Hepatocyte (in vitro differentiated cells): Measurements from ENCODE around the gene EPB41L4B. TPM values are rescaled to one million over a fixed set of nuclear protein-coding genes. Genes with fewer than 3 reads are reported as not detected.

Source experiments
- DNase-seq: peaks from one replicate; pipeline ENCODE4 v3.0.0-alpha.2; 2016; ENCODE audit warnings: low spot score
- H2AFZ ChIP-seq: fragments of 200-600 bp; sonication (generic); 2 replicates; pipeline ENCODE4 v1.6.0; 2016; ENCODE audit warnings: antibody characterized with exemption, mild to moderate bottlenecking
- H3K27ac ChIP-seq: fragments of 200-600 bp; sonication (generic); 2 replicates; pipeline ENCODE4 v1.5.1; 2016; ENCODE audit warnings: mild to moderate bottlenecking
- H3K27me3 ChIP-seq: fragments of 200-600 bp; sonication (generic); 2 replicates; pipeline ENCODE4 v1.6.1; 2016
- H3K36me3 ChIP-seq: fragments of 200-600 bp; sonication (generic); replicated peaks from 2 replicates; pipeline ENCODE4 v1.5.1; 2016; ENCODE audit warnings: low read depth; ENCODE audit not compliant: insufficient read depth
- H3K4me1 ChIP-seq: fragments of 200-600 bp; sonication (generic); 2 replicates; pipeline ENCODE4 v1.5.1; 2016; ENCODE audit warnings: mild to moderate bottlenecking, moderate library complexity; ENCODE audit not compliant: insufficient read depth
- H3K4me2 ChIP-seq: fragments of 200-600 bp; sonication (generic); 2 replicates; pipeline ENCODE4 v1.6.0; 2016
- H3K4me3 ChIP-seq: fragments of 200-600 bp; sonication (generic); 2 replicates; pipeline ENCODE4 v1.5.1; 2016; ENCODE audit warnings: mild to moderate bottlenecking
- H3K79me2 ChIP-seq: fragments of 200-600 bp; sonication (generic); 2 replicates; pipeline ENCODE4 v1.6.0; 2017; ENCODE audit warnings: mild to moderate bottlenecking
- H3K9me2 ChIP-seq: fragments of 200-600 bp; sonication (generic); replicated peaks from 2 replicates; pipeline ENCODE4 v1.6.0; 2017; ENCODE audit warnings: mild to moderate bottlenecking; ENCODE audit not compliant: insufficient read depth
- H3K9me3 ChIP-seq: fragments of 200-600 bp; sonication (generic); 2 replicates; pipeline ENCODE4 v1.5.1; 2016; ENCODE audit warnings: low read depth, mild to moderate bottlenecking
- H4K20me1 ChIP-seq: fragments of 200-600 bp; sonication (generic); 2 replicates; pipeline ENCODE4 v1.6.0; 2016; ENCODE audit warnings: mild to moderate bottlenecking; ENCODE audit not compliant: insufficient read depth, poor library complexity, severe bottlenecking
- EZH2 ChIP-seq: fragments of 200-600 bp; sonication (generic); IDR thresholded peaks from 2 replicates; pipeline ENCODE4 v1.6.1; 2016; ENCODE audit warnings: antibody characterized with exemption, mild to moderate bottlenecking, borderline replicate concordance
- EZH2phosphoT487 ChIP-seq: fragments of 200-600 bp; sonication (generic); IDR thresholded peaks from one replicate; pipeline ENCODE4 v1.6.1; 2018; ENCODE audit warnings: antibody characterized with exemption, mild to moderate bottlenecking, low read depth, moderate library complexity; ENCODE audit not compliant: unreplicated experiment, severe bottlenecking
- WGBS: methylation state at CpG from one replicate; pipeline ENCODE4 v1.1.6; 2016; ENCODE audit warnings: low lambda C conversion rate; ENCODE audit errors: missing lambda C conversion rate; 5-methylcytosine and 5-hydroxymethylcytosine counted together
- polyA plus RNA-seq: library from polyadenylated mRNA; unstranded; fragments of >200 nt; fragmentation: Nextera tagmentation; extraction: Ambion mirVana; gene quantifications from 2 replicates; pipeline ENCODE4 v1.2.1, GENCODE V29; 2016
- total RNA-seq: library from RNA; depleted of rRNA; stranded (reverse); fragments of >200 nt; gene quantifications from 2 replicates; pipeline ENCODE4 v1.2.3, GENCODE V29; 2014
- TF ChIP-seq, protein P1 (sequence below): fragments of 200-600 bp; sonication (generic); IDR thresholded peaks from 2 replicates; pipeline ENCODE4 v1.5.1; 2016; ENCODE audit warnings: antibody characterized with exemption, mild to moderate bottlenecking; ENCODE audit not compliant: poor library complexity

EPB41L4B gene
- total and polyA plus RNA-seq, 2 experiments from 2014 or later = 11.1 to 20.6 TPM

DNA sequence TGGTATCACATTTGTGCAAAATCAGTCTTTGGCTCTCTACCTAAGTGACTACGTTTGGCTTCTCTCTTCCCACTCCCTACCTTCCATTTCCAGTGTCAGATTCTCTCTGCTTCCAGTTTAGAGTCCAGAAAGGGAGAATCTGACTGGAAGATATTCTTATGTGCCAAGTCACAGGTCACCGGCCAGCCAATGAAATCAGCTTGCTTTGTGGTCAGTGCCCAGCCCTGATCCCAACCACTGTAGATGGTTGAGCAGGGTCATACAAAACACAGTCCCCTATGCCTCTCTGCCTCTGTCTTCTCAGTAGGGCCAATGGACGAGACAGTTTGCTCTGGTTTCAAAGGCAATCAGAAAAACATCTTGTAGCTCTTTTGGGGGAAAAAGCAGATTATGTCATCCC is 15.6 kb upstream of the EPB41L4B start:
- Histone ChIP-seq H3K9me2 (no peaks in the 10 kb centered on the region), H3K4me2 (no peak overlapping the region), H3K27ac (no peak overlapping the region), H3K4me1 (no peaks in the 10 kb centered on the region), H3K36me3 (no peaks in the 10 kb centered on the region), H3K9me3 (no peaks in the 10 kb centered on the region), H4K20me1 (no peaks in the 10 kb centered on the region), H3K79me2 (no peaks in the 10 kb centered on the region), H3K27me3 (no peaks in the 10 kb centered on the region), H2AFZ (no peak overlapping the region), H3K4me3 (no peak overlapping the region)
- 82% methylated on average over 3 of the region's 3 CpGs for WGBS
- TF ChIP-seq, protein P1, sequence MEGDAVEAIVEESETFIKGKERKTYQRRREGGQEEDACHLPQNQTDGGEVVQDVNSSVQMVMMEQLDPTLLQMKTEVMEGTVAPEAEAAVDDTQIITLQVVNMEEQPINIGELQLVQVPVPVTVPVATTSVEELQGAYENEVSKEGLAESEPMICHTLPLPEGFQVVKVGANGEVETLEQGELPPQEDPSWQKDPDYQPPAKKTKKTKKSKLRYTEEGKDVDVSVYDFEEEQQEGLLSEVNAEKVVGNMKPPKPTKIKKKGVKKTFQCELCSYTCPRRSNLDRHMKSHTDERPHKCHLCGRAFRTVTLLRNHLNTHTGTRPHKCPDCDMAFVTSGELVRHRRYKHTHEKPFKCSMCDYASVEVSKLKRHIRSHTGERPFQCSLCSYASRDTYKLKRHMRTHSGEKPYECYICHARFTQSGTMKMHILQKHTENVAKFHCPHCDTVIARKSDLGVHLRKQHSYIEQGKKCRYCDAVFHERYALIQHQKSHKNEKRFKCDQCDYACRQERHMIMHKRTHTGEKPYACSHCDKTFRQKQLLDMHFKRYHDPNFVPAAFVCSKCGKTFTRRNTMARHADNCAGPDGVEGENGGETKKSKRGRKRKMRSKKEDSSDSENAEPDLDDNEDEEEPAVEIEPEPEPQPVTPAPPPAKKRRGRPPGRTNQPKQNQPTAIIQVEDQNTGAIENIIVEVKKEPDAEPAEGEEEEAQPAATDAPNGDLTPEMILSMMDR = no peak
- TF ChIP-seq EZH2 = no peak
- no peak for TF ChIP-seq EZH2phosphoT487
- DNase-seq = no peak

DNA sequence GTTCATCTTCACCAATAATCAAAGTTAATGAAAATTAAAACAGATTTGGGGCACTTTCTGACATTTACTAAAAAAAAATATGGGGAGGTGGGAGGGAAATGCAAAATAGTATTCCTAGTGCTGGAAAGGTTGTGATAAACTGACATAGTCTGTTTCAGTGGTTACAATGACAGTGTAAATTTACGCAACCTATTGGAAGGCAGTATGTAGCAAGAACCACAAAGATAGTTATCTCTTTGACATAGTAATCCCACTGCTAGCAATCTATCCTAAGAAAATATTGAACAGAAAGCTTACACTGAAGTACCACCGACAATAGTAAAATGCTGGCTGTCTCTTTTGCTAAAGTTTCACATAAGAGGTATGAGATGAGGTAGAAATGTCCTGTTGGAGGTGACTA is 15.1 kb upstream of the EPB41L4B start:
- no peak overlapping the region for H3K4me2 ChIP-seq
- no peak overlapping the region for H3K4me3 ChIP-seq
- no peaks in the 10 kb centered on the region for H3K36me3 ChIP-seq
- H3K27ac ChIP-seq = no peak overlapping the region
- no peaks in the 10 kb centered on the region for H4K20me1 ChIP-seq
- DNase-seq = no peak
- H3K4me1 ChIP-seq = no peaks in the 10 kb centered on the region
- no peaks in the 10 kb centered on the region for H3K9me2 ChIP-seq
- no peaks in the 10 kb centered on the region for H3K27me3 ChIP-seq
- no peak for TF ChIP-seq EZH2phosphoT487
- no peak for TF ChIP-seq EZH2
- TF ChIP-seq, protein P1 = no peak
- no peaks in the 10 kb centered on the region for H3K9me3 ChIP-seq
- H3K79me2 ChIP-seq = no peaks in the 10 kb centered on the region
- no peak overlapping the region for H2AFZ ChIP-seq
- 73% methylated on average over 2 of the region's 2 CpGs for WGBS

DNA sequence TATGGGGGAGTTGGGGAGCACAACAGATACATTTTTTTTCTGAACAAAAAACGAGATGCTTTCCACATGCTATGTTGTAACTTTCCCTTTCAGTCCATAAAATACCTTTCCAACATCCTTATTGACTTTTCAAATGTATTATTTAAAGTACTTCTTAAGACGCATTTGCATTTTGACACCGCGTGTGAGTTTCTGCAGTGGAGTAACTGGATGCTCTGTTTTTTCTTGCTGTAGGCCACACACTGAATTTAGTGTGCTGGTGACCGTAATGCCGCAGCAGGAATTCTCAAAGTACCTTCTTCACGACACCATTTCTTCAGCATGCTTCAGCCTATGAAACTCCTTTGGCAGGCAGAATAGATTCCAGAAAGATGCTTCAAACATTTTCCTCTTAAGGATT is 14.3 kb upstream of the EPB41L4B start:
- WGBS = 83% methylated on average over 7 of the region's 7 CpGs
- no peaks in the 10 kb centered on the region for H3K36me3 ChIP-seq
- H3K4me2 ChIP-seq = no peak overlapping the region
- no peak for DNase-seq
- H3K4me3 ChIP-seq = no peak overlapping the region
- no peaks in the 10 kb centered on the region for H3K4me1 ChIP-seq
- no peak overlapping the region for H2AFZ ChIP-seq
- H4K20me1 ChIP-seq = no peaks in the 10 kb centered on the region
- no peaks in the 10 kb centered on the region for H3K27me3 ChIP-seq
- H3K27ac ChIP-seq = no peak overlapping the region
- TF ChIP-seq EZH2 (no peak), EZH2phosphoT487 (no peak)
- TF ChIP-seq, protein P1 = no peak
- no peaks in the 10 kb centered on the region for H3K9me2 ChIP-seq
- no peaks in the 10 kb centered on the region for H3K79me2 ChIP-seq
- H3K9me3 ChIP-seq = no peaks in the 10 kb centered on the region

DNA sequence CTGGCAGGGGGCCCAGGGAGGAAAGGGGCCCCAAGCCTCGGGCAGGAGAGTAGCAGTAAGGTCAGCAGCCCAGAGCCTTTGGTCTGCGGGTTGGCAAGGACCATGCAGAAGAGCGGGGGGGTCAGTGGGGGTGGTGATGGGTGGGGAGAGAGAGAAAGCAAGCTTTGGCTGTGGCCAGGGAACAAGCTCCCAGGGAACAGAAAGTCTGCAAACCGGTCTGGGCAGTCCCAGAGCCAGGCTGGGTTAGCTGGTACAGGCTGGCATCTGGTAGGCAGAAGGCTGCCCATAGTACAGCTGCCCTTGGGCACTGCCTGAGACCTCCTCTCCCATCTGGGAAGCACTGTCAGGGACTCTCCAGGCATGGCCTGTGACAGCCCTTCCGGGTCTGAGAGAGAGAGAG is 10.5 kb upstream of the EPB41L4B start:
- no peak overlapping the region for H2AFZ ChIP-seq
- H3K9me3 ChIP-seq = no peaks in the 10 kb centered on the region
- H3K27ac ChIP-seq = no peak overlapping the region
- 73% methylated on average over 5 of the region's 5 CpGs for WGBS
- TF ChIP-seq EZH2 (no peak), EZH2phosphoT487 (no peak)
- TF ChIP-seq, protein P1 = no peak
- H3K4me2 ChIP-seq = no peak overlapping the region
- no peaks in the 10 kb centered on the region for H4K20me1 ChIP-seq
- H3K4me1 ChIP-seq = peaks cover 10% of the 10 kb centered on the region
- H3K4me3 ChIP-seq = no peak overlapping the region
- no peaks in the 10 kb centered on the region for H3K36me3 ChIP-seq
- H3K27me3 ChIP-seq = no peaks in the 10 kb centered on the region
- no peaks in the 10 kb centered on the region for H3K9me2 ChIP-seq
- no peaks in the 10 kb centered on the region for H3K79me2 ChIP-seq
- DNase-seq = no peak
